Right forelimb (tissue), 1 donor: ENCODE data around the gene BLM.
"Not testable (repeated sequence)": the region's sequence is repeated elsewhere in the genome, so short reads cannot be mapped to it uniquely, and the experiment has no call there.

Experiments used
- DNase-seq: peaks from one replicate; pipeline ENCODE4 v3.0.0-alpha.2; 2018

BLM gene

DNA sequence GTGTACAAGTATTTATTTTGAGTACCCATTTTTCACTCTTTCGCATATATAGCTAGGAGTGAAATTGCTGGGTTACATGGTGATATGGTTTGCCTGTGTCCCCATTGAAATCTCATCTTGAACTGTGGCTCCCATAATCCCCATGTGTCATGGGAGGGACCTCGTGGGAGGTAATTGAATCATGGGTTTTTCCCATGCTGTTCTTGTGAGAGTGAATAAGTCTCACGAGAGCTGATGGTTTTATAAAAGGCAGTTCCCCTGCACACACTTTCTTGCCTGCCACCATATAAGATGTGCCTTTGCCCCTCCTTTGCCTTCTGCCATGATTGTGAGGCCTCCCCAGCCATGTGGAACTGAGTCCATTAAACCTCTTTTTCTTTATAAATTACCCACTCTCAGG lies 23.4 kb downstream of the BLM start:
- DNase-seq = not testable (repeated sequence)

DNA sequence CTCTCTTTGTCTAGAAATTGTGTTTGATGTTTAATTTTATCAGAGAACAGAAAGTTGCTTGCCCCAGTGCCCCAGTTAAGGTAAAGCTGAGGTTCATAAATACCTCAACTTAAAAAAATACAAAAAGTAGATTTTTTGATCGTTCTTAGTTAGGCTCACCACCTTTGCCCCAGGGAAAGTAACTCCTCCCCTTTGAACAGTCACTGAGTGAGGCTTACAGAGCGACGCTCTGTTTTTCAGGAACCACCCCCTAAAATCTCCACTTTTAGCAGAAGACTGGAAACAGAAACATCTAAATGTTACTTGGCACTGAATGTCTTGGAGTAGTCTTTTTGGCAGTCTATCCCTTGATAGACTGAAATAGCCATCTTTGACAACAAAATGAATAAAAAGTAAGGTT lies 24.9 kb downstream of the BLM start:
- no peak for DNase-seq

DNA sequence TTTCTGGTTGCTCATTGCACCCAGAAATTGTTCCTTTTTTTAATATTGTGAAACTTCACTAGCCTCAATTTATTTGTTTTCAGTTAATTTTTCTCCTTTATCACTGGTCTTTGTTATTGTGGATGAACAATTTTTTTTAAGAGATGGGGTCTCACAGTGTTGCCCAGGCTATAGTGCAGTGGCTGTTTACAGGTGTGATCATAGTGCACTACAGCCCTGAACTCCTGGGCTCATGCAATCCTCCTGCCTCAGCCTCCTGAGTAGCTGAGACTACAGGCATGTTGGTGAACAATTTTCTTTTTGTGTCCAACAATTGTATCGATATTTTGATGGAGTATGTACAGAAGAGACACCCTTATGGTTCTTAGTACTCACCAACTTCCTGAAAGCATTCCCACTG lies 26.3 kb downstream of the BLM start:
- no peak for DNase-seq

DNA sequence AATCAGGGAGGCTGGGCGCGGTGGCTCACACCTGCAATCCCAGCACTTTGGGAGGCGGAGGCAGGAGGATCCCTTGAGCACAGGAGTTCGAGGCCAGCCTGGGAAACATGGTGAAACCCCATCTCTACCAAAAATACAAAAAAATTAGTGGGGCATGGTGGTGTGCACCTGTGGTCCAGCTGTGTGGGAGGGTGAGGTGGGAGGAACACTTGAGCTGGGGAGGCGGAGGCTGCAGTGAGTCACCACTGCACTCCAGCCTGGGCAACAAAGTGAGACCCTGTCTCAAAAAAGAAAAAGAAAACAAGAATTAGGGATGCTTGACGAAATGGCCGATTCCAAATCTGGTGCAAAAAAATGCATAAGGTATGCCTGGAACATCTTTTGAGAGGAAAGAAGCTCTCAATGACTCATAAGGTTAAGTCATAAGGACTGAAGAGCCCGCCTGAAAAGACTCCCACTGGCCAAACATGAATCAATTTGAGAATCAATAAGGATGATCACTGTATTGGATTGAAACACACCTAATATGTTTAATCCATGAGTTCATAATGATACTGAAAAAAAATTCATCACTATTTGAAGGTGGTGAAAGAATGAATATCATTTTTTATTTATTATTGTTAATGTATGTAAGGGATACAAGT lies 27.7 kb downstream of the BLM start:
- DNase-seq = no peak

DNA sequence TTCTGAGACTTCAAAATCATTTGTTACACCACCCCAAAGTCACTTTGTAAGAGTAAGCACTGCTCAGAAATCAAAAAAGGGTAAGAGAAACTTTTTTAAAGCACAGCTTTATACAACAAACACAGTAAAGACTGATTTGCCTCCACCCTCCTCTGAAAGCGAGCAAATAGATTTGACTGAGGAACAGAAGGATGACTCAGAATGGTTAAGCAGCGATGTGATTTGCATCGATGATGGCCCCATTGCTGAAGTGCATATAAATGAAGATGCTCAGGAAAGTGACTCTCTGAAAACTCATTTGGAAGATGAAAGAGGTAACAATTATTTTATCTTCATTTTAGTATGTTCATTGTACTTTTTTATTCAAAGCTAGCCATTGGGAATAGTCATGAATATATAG lies 32.6 kb downstream of the BLM start:
- no peak for DNase-seq

DNA sequence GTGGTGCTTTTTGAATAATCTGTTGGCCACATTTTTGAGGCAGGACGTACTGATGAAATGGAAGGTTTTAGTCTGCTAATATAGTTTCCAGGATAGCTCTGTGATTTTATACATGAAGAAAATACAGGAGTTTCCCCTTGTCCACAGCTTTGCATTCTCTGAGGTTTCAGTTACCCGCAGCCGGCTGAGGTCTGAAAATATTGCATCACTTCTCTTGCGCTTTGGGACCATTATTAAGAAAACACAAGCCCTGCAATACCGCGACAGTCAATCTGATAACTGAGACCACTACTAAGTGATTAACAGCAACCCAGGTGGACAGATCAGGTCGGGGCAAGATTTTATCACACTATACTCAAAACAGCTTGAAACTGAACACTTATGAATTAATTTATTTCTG lies 33.0 kb downstream of the BLM start:
- DNase-seq = no peak

DNA sequence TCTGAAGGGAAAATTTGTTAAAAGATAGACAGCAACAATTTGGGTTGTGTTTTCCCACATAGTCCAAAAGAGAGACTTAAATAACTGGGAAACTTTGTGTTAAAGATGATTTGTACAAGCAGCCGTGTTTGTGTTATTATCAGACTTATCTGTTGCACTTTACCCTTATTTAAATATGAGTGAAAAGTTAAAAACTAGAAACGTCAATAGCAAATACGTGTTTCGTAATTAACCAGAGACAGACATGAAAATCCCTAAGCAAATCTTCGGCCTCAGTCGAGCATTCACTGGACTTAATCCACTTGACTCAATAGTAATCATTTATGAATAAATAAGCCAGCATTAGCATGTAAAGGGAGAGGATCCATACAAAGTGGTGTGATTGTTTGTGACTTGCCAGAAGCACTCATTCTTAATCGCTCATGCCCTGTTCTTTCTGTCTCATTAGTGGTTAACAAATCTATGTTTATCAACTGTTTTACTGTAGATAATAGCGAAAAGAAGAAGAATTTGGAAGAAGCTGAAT lies 34.2 kb downstream of the BLM start:
- no peak for DNase-seq

DNA sequence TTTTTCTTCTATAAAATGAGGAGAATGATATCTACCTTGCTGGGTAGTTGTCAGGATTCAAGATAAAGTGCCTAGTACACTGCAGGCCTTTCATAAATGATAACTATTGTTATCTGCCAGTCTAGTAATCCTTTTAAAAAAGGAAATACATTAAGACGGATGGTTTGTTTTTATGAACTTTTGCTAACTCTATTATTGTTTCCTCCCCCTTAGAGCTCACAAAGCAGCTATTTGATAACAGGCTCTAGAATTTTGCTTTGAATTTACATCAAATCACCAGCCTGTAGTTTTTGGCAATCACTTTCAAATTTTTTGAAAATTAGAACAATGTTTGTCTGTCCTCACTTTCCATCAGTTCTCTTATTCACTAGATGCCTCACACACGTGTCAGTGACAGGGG lies 39.8 kb downstream of the BLM start:
- DNase-seq = no peak

DNA sequence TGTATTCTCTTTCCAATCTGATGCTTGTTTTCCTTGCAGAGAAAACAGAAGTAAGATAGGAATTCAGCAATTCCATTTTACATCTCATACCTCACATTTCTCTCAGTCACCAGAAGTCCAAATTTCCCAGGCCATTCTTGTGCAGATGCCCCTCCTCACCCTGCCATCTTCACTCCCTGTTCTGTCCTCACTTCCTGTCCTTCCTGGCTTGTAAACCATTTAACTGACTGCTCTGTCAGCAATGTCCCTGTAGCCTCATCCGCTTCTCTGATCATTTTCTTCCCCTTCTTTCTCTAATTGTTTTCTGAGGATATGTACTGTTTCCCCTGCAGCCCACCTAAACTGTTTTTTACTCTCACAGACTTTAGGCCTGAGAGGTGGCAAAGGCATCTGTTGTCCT lies 40.3 kb downstream of the BLM start:
- DNase-seq = no peak

DNA sequence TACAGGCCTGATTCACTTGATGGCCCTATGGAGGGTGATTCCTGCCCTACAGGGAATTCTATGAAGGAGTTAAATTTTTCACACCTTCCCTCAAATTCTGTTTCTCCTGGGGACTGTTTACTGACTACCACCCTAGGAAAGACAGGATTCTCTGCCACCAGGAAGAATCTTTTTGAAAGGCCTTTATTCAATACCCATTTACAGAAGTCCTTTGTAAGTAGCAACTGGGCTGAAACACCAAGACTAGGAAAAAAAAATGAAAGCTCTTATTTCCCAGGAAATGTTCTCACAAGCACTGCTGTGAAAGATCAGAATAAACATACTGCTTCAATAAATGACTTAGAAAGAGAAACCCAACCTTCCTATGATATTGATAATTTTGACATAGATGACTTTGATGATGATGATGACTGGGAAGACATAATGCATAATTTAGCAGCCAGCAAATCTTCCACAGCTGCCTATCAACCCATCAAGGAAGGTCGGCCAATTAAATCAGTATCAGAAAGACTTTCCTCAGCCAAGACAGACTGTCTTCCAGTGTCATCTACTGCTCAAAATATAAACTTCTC lies 43.6 kb downstream of the BLM start:
- DNase-seq = no peak

DNA sequence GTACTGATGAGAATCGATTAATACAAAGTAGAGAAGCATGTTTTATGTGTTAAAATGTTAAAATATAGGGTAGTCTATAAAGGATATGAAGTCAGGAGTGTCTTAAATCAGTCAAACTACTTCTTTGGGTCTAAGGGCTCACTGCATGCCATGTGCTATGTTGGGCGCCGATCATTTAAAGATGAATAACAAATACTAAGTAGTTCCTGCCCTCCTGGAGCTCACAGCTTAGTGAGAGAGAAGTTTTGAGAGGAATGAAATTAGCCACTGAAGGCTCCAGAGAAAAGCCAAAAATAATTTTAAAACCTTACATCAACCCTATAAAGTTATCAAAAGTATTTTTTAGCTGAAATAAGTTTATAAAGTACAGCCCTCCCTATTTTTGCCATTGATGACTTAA lies 44.5 kb downstream of the BLM start:
- no peak for DNase-seq

DNA sequence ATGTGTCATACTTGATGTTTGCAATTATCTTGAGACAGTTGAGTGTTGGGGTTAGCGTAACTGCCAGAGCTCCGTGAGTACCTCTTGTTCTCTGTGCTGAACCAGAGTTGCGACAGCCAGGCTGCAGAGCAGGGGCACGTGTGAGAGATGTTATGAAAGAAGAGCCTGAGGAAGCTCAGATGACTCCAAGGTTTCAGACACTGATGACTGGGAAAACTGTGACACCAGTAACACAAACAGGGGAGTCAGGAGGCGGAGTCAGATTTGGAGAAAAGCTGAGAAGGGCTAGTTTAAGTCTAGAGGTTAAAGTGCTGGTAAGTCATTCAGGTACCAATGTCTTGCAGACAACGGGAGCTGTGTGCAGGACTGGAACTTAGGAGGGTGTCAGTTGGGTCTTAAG lies 45.0 kb downstream of the BLM start:
- DNase-seq = no peak

DNA sequence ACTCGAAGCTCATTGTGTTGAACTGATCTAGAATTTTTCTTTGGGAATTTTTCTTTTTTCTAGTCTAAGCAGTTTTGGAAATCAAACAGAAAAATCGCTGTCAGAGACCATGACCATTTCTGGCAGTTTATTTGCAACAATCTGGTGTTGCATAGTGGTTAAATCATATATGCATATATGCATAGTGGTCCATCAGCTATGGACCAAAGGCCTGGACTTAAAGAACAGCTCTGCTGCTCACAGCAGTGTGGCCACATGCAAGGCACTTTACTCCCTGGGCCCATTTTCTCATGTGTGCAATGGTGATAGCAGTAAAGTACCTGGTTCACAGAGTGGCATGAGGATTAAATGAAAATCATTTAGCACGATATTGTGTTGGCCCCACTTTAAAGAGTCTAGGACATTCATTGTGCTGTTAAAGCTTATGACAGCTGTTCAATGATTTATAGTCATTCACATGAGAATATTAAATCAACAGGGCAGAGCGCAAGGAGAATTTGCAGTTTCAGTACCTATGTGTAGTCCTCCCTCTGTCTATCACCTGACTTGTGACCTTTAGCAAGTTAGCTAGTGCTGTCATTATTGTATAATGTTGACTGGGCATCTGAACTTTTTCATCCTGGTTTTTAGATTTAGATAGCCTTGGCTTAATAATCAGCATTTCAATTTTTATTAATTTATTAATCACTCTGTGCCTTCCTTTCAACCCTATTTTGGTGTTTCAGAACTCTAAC lies 46.4 kb downstream of the BLM start:
- no peak for DNase-seq

DNA sequence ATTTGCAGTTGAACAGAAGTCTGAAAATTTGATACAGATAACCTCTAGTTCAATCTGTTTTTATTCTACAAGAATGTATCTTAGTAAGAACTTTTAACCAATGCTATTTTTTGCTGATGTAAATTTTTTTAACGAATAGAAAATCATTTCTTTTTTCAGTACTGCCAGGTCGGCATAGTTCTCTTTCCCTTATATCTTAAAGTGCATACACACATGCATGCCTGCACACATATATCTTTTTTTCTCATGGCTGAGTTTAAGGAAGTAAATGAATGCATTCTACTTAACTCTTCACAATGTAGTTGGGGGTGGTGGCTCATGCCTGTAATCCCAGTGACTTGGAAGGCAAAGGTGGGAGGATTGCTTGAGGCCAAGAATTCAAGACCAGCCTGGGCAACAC lies 48.4 kb downstream of the BLM start:
- no peak for DNase-seq

DNA sequence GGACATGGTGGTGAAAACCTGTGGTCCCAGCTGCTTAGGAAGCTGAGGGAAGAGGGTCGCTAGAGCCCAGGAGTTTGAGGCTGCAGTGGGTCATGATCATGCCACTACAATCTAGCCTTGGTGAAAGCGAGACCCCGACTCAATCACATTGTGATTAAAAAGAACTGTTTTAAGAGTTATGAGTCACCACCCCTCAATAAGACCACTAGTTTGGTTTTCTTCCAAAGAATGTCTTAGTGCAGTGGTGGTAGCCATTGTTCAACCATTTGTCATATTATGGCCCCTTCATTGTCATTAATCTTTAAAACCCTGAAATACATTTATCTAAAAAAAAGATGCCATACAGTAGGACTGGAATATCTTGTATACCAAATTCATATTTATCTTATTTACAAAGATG lies 48.8 kb downstream of the BLM start:
- DNase-seq = no peak

DNA sequence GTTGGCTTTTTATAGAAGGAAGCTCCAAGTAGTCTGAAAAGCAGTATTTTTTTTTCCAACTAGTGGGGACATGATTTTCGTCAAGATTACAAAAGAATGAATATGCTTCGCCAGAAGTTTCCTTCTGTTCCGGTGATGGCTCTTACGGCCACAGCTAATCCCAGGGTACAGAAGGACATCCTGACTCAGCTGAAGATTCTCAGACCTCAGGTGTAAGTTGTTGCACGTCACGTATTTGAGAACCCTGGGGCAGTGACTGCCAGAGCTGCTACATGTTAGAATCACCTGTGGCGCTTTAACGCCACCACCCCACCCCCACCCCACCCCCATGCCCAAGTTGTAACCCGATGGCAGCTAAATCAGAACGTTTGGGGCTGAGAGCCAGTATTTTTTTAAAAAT lies 52.2 kb downstream of the BLM start:
- no peak for DNase-seq

DNA sequence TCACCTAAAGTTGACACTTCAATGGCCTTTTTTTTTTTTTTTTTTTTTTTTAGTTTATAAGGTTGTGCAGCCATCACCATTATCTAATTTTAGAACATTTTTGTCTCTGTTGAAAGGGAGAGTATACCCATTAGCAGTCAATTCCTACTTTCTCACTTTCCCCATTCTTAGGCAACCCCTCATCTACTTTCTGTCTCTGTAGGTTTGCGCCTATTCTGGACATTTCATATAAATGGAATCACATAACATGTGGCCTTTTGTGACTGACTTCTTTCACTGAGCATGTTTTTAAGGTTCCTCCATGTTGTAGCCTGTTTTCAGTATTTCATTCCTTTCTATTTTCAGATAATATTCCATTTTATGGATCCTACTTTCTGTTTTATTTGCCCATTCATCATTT lies 56.3 kb downstream of the BLM start:
- no peak for DNase-seq

DNA sequence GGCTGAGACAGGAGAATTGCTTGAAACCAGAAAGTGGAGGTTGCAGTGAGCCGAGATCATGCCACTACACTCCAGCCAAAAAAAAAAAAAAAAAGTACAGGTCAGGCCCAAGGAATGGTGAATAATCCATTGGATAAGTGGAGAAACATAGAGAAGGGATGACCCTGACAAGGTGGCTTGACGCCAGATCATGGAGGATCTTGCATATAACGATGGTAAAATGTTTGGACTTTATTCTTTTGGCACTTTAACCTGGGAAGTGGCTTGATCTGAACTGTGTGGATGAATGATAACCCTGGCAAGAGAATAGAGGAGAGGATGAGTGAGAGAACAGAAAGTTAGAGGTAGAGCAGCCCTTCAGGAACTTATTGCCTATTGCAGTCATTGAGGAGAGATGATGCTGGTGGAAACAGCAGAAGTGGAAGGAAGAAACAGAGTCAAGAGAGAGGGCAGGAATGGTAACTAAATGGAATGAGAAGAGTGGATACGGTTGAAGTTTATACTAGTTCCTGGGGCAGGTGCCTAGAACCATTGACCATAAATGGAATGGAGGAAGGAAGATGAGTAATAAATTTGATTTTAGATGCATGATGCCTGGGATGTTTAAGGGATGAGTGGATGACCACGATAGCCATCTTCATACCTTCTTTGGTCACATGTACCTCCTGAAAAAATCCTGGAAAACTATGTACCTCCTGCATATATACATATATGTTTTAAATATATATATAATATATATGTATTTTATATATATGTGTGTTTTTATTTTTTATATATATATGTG lies 57.8 kb downstream of the BLM start:
- DNase-seq = no peak

DNA sequence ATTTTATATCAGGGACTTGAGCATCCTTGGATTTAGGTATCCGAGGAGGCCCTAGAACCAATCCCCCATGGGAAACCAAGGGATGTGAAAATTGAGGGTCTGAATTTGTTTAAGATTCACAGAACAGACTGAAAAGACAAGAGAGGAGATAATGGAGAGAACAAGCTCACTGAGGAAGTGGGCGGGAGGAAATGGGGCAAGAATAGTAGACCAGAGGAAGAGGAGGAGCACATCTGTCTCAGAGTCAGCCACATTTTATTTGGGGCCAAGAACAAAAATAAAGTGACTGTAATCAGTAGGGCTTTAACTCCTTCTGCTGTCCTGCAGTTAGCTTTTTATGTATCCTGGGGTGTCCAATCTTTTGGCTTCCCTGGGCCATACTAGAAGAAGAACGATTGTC lies 63.8 kb downstream of the BLM start:
- no peak for DNase-seq

DNA sequence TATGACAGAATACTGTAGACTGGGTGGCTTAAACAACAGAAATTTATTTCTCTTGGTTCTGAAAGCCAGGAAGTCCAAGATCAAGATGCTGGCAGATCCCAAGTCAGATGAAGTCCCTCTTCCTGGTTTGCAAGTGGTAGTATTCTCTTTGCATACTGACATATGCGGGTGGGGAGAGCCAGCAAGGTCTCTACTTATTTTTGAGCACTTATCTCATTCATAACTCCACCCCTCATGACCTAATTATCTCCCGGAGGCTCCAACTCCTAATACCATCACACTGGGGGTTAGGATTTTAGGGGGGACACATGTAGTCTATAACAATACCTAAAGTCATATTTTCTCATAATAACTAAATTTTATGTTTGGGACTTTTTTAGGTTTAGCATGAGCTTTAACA lies 65.3 kb downstream of the BLM start:
- DNase-seq = no peak

DNA sequence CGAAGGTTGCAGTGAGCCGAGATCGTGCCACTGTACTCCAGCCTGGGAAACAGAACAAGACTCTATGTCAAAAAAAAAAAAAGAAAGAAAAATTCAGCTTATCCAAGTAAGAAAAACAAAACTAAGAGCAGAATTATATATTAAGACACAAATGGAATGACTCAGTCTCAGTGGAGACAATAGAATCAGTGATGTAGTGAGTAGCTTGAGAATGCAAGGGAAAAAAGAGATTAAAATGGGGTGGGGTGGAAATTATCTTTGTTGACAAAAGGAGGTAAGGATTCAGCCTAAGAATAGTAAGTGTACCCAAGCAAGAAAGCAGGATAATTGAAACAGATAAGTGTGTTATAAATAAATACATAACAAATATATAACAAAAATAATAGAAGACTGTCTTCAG lies 70.7 kb downstream of the BLM start:
- no peak for DNase-seq

DNA sequence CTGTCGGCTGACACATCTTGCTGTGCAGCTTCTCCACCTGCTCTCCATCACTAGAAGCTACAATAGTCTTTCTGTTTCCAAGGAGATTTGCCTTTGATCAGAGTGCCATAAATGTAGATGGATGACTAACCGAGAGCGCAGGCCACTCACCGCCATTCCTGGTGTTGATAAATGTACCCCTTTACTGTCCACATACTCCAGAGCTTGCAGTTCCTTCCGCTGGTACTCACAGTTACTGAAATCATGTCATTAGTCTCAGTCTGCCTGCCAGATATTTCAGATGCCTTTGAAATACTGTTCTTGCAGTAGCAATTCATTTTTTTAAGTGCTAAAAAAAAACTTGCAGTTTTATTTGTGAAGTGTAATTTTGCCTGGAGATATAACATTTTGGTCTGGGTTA lies 72.3 kb downstream of the BLM start:
- no peak for DNase-seq

DNA sequence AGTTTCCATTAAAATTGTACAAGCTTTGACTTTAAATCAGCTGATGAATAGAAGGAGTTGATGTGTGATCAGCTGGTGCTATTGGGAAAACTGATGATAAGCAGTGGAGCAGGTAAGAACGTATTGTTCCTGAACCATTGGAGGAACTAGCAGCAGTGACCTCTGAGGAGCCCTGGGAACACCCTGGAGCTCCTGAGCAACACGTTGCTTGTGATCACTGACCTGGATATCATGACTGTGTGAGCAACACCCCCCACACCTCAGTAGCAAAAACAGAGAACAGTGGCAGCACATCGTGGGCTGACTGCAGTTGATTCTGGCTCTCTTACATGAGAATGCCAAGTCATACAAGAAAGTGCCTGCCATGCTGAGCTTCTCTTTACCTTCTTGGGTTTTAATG lies 72.9 kb downstream of the BLM start:
- DNase-seq = no peak

DNA sequence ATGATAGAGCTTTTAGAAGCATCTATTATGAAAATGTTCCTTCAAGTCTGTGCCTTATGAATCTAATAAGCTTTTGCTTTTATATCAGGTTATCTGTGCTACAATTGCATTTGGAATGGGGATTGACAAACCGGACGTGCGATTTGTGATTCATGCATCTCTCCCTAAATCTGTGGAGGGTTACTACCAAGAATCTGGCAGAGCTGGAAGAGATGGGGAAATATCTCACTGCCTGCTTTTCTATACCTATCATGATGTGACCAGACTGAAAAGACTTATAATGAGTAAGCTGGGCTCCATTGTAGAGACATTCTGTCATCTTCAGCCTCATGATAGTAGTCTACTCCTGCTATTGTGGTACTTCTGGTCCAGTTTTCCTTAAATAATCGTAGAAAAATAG lies 73.4 kb downstream of the BLM start:
- DNase-seq = no peak
